GM12878 (cell line): ENCODE measurements around the gene HDDC2.

Experiments
- CHD4 ChIP-seq: fragments of 200-600 bp; sonication (generic); IDR thresholded peaks from 2 replicates; pipeline ENCODE4 v1.6.1; 2016; ENCODE audit warnings: mild to moderate bottlenecking
- CTCF ChIP-seq, 3 experiments: IDR thresholded peaks in 2 of 3; conservative IDR thresholded peaks in 1 of 3; 2 replicates each; pipeline ENCODE4 v1.5.1; 2011; ENCODE audit warnings: low read depth in 3 of 3, low read length in 3 of 3, mild to moderate bottlenecking in 3 of 3, control low read depth in 2 of 3, moderate library complexity in 2 of 3, inconsistent platforms in 1 of 3, mixed read lengths in 1 of 3; ENCODE audit not compliant: control insufficient read depth in 2 of 3, insufficient read depth in 1 of 3; ENCODE audit errors: extremely low read depth in 1 of 3
- FOS ChIP-seq: IDR thresholded peaks from 3 replicates; pipeline ENCODE4 v1.6.1; 2011; ENCODE audit warnings: borderline replicate concordance; ENCODE audit not compliant: insufficient read length; ENCODE audit errors: extremely low read depth
- MAX ChIP-seq: IDR thresholded peaks from 2 replicates; pipeline ENCODE4 v1.6.1; 2012; ENCODE audit warnings: low read depth, low read length, improper control_type of control experiment
- NFIC ChIP-seq: IDR thresholded peaks from 2 replicates; pipeline ENCODE4 v1.6.1; 2012; ENCODE audit warnings: low read depth, mild to moderate bottlenecking, inconsistent platforms, low read length, moderate library complexity
- NR2F1 ChIP-seq: fragments of 450-650 bp; conservative IDR thresholded peaks from 2 replicates; pipeline ENCODE4 v1.6.1; 2017; ENCODE audit warnings: mild to moderate bottlenecking
- POLR2A ChIP-seq: IDR thresholded peaks from 2 replicates; pipeline ENCODE4 v1.6.1; 2011; ENCODE audit warnings: low read depth, mild to moderate bottlenecking, low read length
- TAF1 ChIP-seq: IDR thresholded peaks from 2 replicates; pipeline ENCODE4 v1.6.1; 2011; ENCODE audit warnings: mild to moderate bottlenecking, low read depth, low read length, borderline replicate concordance
- ZNF384 ChIP-seq: IDR thresholded peaks from 2 replicates; pipeline ENCODE4 v1.6.1; 2012; ENCODE audit warnings: low read depth, mild to moderate bottlenecking, low read length, improper control_type of control experiment, borderline replicate concordance

- TF ChIP-seq POLR2A: no peak
- no peak for TF ChIP-seq CHD4
- no peak for TF ChIP-seq MAX
- no peak for TF ChIP-seq NFIC
- TF ChIP-seq FOS: no peak
- no peak for TF ChIP-seq ZNF384
- no peak for TF ChIP-seq NR2F1
- no peak for TF ChIP-seq TAF1
- TF ChIP-seq CTCF (IDR thresholded peaks at IDR 0.05 in 2 of 3, conservative IDR thresholded peaks at IDR 0.05 in 1 of 3; ENCODE audit: control insufficient read depth in 2 of 3, extremely low read depth in 1 of 3, insufficient read depth in 1 of 3, low read depth in 3 of 3, low read length in 3 of 3): no peak
Measured at GRCh38 chr6:125307964-125308615, 6.3 kb upstream of the HDDC2 start.
